Adrenal gland (tissue), 12 donors: ENCODE results near the gene ATXN3. TPM values are rescaled to one million over a fixed set of nuclear protein-coding genes. Genes with fewer than 3 reads are reported as not detected.
A peak's percentile ranks its signal among the peaks of the same experiment; 100 is the strongest.

ENCODE experiments used
- DNase-seq, 7 donors: peaks; one replicate each; pipeline ENCODE4 v3.0.0-alpha.2; 2019 to 2020
- H3K27ac ChIP-seq, 5 donors: fragments of 200-600 bp; sonication (generic) in 4 of 5; 1 replicate in 3 of 5; 2 replicates in 2 of 5; pipeline versions ENCODE4 v1.5.1 to v1.8.0; 2016 to 2020; ENCODE audit warnings: mild to moderate bottlenecking in 1 of 5
- H3K27me3 ChIP-seq: fragments of 200-600 bp; 2 replicates; pipeline ENCODE4 v1.8.0; 2021
- H3K36me3 ChIP-seq, 2 donors: fragments of 200-600 bp; replicated peaks in 1 of 2; 1 replicate in 1 of 2; 2 replicates in 1 of 2; pipeline versions ENCODE4 v1.5.1 to v1.8.0; 2018 to 2022
- H3K4me1 ChIP-seq, 2 donors: fragments of 200-600 bp; replicated peaks in 1 of 2; 1 replicate in 1 of 2; 2 replicates in 1 of 2; pipeline versions ENCODE4 v1.5.1 to v1.8.0; 2018 to 2021
- H3K4me3 ChIP-seq, 4 donors: fragments of 200-600 bp; sonication (generic) in 3 of 4; one replicate each; pipeline ENCODE4 v1.5.1; 2016 to 2018
- H3K9me3 ChIP-seq, 3 donors: fragments of 200-600 bp; sonication (generic) in 1 of 3; replicated peaks in 1 of 3; 1 replicate in 2 of 3; 2 replicates in 1 of 3; pipeline versions ENCODE4 v1.5.1 to v1.8.0; 2016 to 2021
- CTCF ChIP-seq, 6 experiments: fragments of 450-650 bp in 4 of 6; fragments of 200-600 bp in 2 of 6; sonication (generic) in 1 of 6; IDR thresholded peaks; 1 replicate in 5 of 6; 2 replicates in 1 of 6; pipeline versions ENCODE4 v1.5.1 to v1.8.0; 2016 to 2021; ENCODE audit warnings: antibody characterized with exemption in 6 of 6, mild to moderate bottlenecking in 2 of 6, moderate library complexity in 1 of 6
- POLR2A ChIP-seq, 2 donors: fragments of 450-650 bp; IDR thresholded peaks; one replicate each; pipeline ENCODE4 v1.6.1; 2017; ENCODE audit warnings: antibody characterized with exemption in 2 of 2, mild to moderate bottlenecking in 2 of 2, moderate library complexity in 1 of 2
- WGBS, 4 donors: extraction: QIAGEN DNeasy Blood & Tissue Kit in 2 of 4; methylation state at CpG; one replicate each; pipeline versions ENCODE4 v1.1.5 to v1.1.7; 2013 to 2017; 5-methylcytosine and 5-hydroxymethylcytosine counted together
- intact Hi-C, 2 donors: fragments of 100-400 bp; cut with DNase I; formaldehyde crosslinking; loops; one replicate each; pipeline versions ENCODE4 v1.14.1 to v1.15.0; 2022 to 2023
- polyA plus RNA-seq, 3 donors: library from polyadenylated mRNA; stranded (reverse); fragments of 200-250 nt in 2 of 3; fragments of 350-450 nt in 1 of 3; fragmentation: Illumina TruSeq in 1 of 3; extraction: RNeasy Lipid Tissue Mini Kit (QIAGEN cat#74804) in 1 of 3; gene quantifications; one replicate each; pipeline ENCODE4 v1.2.3, GENCODE V29; 2013 to 2014
- total RNA-seq, 9 donors: library from RNA; depleted of rRNA in 4 of 9; stranded (reverse); fragments of >200 nt in 4 of 9; fragments of 120-200 nt in 1 of 9; fragmentation: NEBNext Ultra II Directional in 1 of 9; extraction: Animal tissue kit (Norgen Biotek cat#: 25700) in 1 of 9; gene quantifications; one replicate each; pipeline versions ENCODE4 v1.1.0 to v1.2.4, GENCODE V29; 2013 to 2023
- donor health status: healthy with polysubstance abuse.
- donor health status: Bipolar disorder and iron deficiency.
- donor health status: DM: yes; HTN: yes; CAD: no.
- donor health status: DM: no; HTN: no; CAD: no.
- donor health status: DM: no; HTN: no; CAD: no.
- donor health status: DM: yes; HTN: yes; CAD: no.

Gene ATXN3
- total and polyA plus RNA-seq, 12 donors = 9.0 to 62.8 (median 23.1) TPM

- H3K36me3 ChIP-seq = peaks cover 0 to 22% of the 10 kb centered on the region in 2 donors
- no peaks in the 10 kb centered on the region for H3K9me3 ChIP-seq
- peak overlapping the region; percentile 89 to 96 (median 93) for H3K27ac ChIP-seq
- DNase-seq = peak in 5 of 7 donors; percentile 45 to 76 (median 69)
- intact Hi-C loops = no loop called here
- WGBS, 4 donors = 0 to 1% (median 0%) methylated on average over 28 to 36 of the region's 36 CpGs
- peaks cover 10 to 43% of the 10 kb centered on the region in 2 donors for H3K4me1 ChIP-seq
- H3K27me3 ChIP-seq = no peaks in the 10 kb centered on the region
- H3K4me3 ChIP-seq = peak overlapping the region; percentile 60 to 100 (median 70)
- TF ChIP-seq CTCF (IDR thresholded peaks at IDR 0.05) (no peak), POLR2A (IDR thresholded peaks at IDR 0.05) (peak in 1 of 2 donors; percentile 7)
Measured at GRCh38 chr14:92121207-92121669, 14.9 kb upstream of the ATXN3 start.

GRCh38 chr14:92109490-92109889, 3.1 kb upstream of the ATXN3 start:
- no peaks in the 10 kb centered on the region for H3K27me3 ChIP-seq
- intact Hi-C loops = no loop called here
- 75 to 86% (median 80%) methylated on average over 5 of the region's 5 CpGs for WGBS, 4 donors
- no peak for DNase-seq
- peaks cover 6 to 20% of the 10 kb centered on the region in 2 donors for H3K4me1 ChIP-seq
- H3K4me3 ChIP-seq = no peak overlapping the region
- no peaks in the 10 kb centered on the region for H3K36me3 ChIP-seq
- TF ChIP-seq CTCF (IDR thresholded peaks at IDR 0.05) (no peak), POLR2A (IDR thresholded peaks at IDR 0.05) (no peak)
- no peak overlapping the region for H3K27ac ChIP-seq
- H3K9me3 ChIP-seq = no peaks in the 10 kb centered on the region

GRCh38 chr14:92108345-92109254, 2.2 kb upstream of the ATXN3 start:
- no peak overlapping the region for H3K4me3 ChIP-seq

More at GRCh38 chr14:92108345-92109254, 2.2 kb upstream of the ATXN3 start:
- intact Hi-C loops = no loop called here
- H3K27ac ChIP-seq = no peak overlapping the region
- no peak for DNase-seq
- no peaks in the 10 kb centered on the region for H3K9me3 ChIP-seq
- no peaks in the 10 kb centered on the region for H3K36me3 ChIP-seq
- TF ChIP-seq CTCF (IDR thresholded peaks at IDR 0.05) (no peak), POLR2A (IDR thresholded peaks at IDR 0.05) (no peak)
- 16 to 23% (median 21%) methylated on average over 11 of the region's 11 CpGs for WGBS, 4 donors
- peaks cover 6 to 16% of the 10 kb centered on the region in 2 donors for H3K4me1 ChIP-seq
- no peaks in the 10 kb centered on the region for H3K27me3 ChIP-seq
